Osteocyte (in vitro differentiated cells): Measurements from ENCODE around the gene CD180. TPM values are rescaled to one million over a fixed set of nuclear protein-coding genes. Genes with fewer than 3 reads are reported as not detected.

Source experiments
- DNase-seq: peaks from one replicate; pipeline ENCODE4 v3.0.0; 2021; ENCODE audit warnings: mixed read lengths; ENCODE audit not compliant: unreplicated experiment; ENCODE audit errors: extremely low spot score
- H3K27ac Mint-ChIP-seq: one replicate; pipeline ENCODE4 v1.8.0; 2021; ENCODE audit warnings: mild to moderate bottlenecking, mixed read lengths; ENCODE audit not compliant: unreplicated experiment
- H3K27me3 Mint-ChIP-seq: one replicate; pipeline ENCODE4 v1.8.0; 2021; ENCODE audit warnings: mixed read lengths; ENCODE audit not compliant: unreplicated experiment
- H3K36me3 Mint-ChIP-seq: one replicate; pipeline ENCODE4 v1.8.0; 2021; ENCODE audit warnings: mixed read lengths; ENCODE audit not compliant: unreplicated experiment
- H3K4me1 Mint-ChIP-seq: one replicate; pipeline ENCODE4 v1.8.0; 2021; ENCODE audit warnings: mixed read lengths; ENCODE audit not compliant: unreplicated experiment
- H3K4me3 Mint-ChIP-seq: one replicate; pipeline ENCODE4 v1.8.0; 2021; ENCODE audit warnings: mild to moderate bottlenecking, moderate library complexity, mixed read lengths; ENCODE audit not compliant: unreplicated experiment
- H3K9me3 Mint-ChIP-seq: one replicate; pipeline ENCODE4 v1.8.0; 2021; ENCODE audit warnings: mixed read lengths; ENCODE audit not compliant: unreplicated experiment
- CTCF ChIP-seq: fragments of 200-600 bp; sonication (generic); IDR thresholded peaks from 2 replicates; pipeline ENCODE4 v1.5.0; 2021; ENCODE audit warnings: antibody characterized with exemption, mild to moderate bottlenecking, moderate library complexity
- total RNA-seq: library from RNA; stranded (reverse); gene quantifications from 2 replicates; pipeline ENCODE4 v1.2.1, GENCODE V29; 2021

CD180 gene
- total RNA-seq, 1 donor from 2014 or later: not detected

- Mint-ChIP-seq H3K4me1 (no peaks in the 10 kb centered on the region), H3K27ac (no peak overlapping the region), H3K27me3 (no peaks in the 10 kb centered on the region), H3K4me3 (no peak overlapping the region), H3K36me3 (peaks cover 9% of the 10 kb centered on the region), H3K9me3 (no peaks in the 10 kb centered on the region)
- no peak for DNase-seq
- TF ChIP-seq CTCF: no peak
These were observed 28.5 kb downstream of the CD180 start for GRCh38 chr5:67168069-67168468.

- Mint-ChIP-seq H3K4me1 (peaks cover under 1% of the 10 kb centered on the region), H3K27ac (no peak overlapping the region), H3K4me3 (no peak overlapping the region), H3K27me3 (no peaks in the 10 kb centered on the region), H3K36me3 (peaks cover 11% of the 10 kb centered on the region), H3K9me3 (no peaks in the 10 kb centered on the region)
- TF ChIP-seq CTCF: no peak
- no peak for DNase-seq
These were observed 29.9 kb downstream of the CD180 start for GRCh38 chr5:67166460-67167285.

GRCh38 chr5:67165526-67166459, 30.8 kb downstream of the CD180 start:
- Mint-ChIP-seq H3K36me3 (peaks cover 11% of the 10 kb centered on the region), H3K27ac (no peak overlapping the region), H3K9me3 (no peaks in the 10 kb centered on the region), H3K4me1 (peaks cover 9% of the 10 kb centered on the region), H3K4me3 (no peak overlapping the region), H3K27me3 (no peaks in the 10 kb centered on the region)
- peak; percentile 83 for DNase-seq
- peak; percentile 43 for TF ChIP-seq CTCF

GRCh38 chr5:67164856-67165525, 31.6 kb downstream of the CD180 start:
- TF ChIP-seq CTCF: no peak
- Mint-ChIP-seq H3K9me3 (no peaks in the 10 kb centered on the region), H3K27me3 (no peaks in the 10 kb centered on the region), H3K4me1 (peaks cover 15% of the 10 kb centered on the region), H3K36me3 (peaks cover 11% of the 10 kb centered on the region), H3K27ac (no peak overlapping the region), H3K4me3 (no peak overlapping the region)
- DNase-seq: no peak
